Stomach (tissue), 9 donors: ENCODE data around the gene MARCHF11. TPM values are rescaled to one million over a fixed set of nuclear protein-coding genes. Genes with fewer than 3 reads are reported as not detected.

Source experiments
- DNase-seq, 2 donors: peaks; one replicate each; pipeline versions ENCODE4 v3.0.0 to v3.0.0-alpha.2; 2013 to 2019
- H3K27ac ChIP-seq, 5 donors: fragments of 200-600 bp in 4 of 5; sonication (generic) in 4 of 5; one replicate each; pipeline ENCODE4 v1.5.1; 2013 to 2019; ENCODE audit warnings: mild to moderate bottlenecking in 1 of 5, moderate library complexity in 1 of 5
- H3K27me3 ChIP-seq, 3 donors: fragments of 200-600 bp; sonication (generic); one replicate each; pipeline ENCODE4 v1.5.1; 2017 to 2019; ENCODE audit warnings: mixed run types in 1 of 3
- H3K36me3 ChIP-seq, 4 donors: fragments of 200-600 bp; sonication (generic); 1 replicate in 3 of 4; 2 replicates in 1 of 4; pipeline ENCODE4 v1.5.1; 2016 to 2019
- H3K4me1 ChIP-seq, 4 donors: fragments of 200-600 bp; sonication (generic); one replicate each; pipeline ENCODE4 v1.5.1; 2016 to 2019
- H3K4me3 ChIP-seq, 4 donors: fragments of 200-600 bp; sonication (generic) in 3 of 4; one replicate each; pipeline ENCODE4 v1.5.1; 2016 to 2019; ENCODE audit warnings: mild to moderate bottlenecking in 1 of 4
- H3K9me3 ChIP-seq, 4 donors: fragments of 200-600 bp; sonication (generic); one replicate each; pipeline ENCODE4 v1.5.1; 2016 to 2019
- EP300 ChIP-seq: sonication (generic); formaldehyde crosslinking; IDR thresholded peaks from one replicate; pipeline ENCODE4 v1.6.1; 2017; ENCODE audit warnings: antibody characterized with exemption
- POLR2A ChIP-seq, 4 donors: fragments of 450-650 bp; IDR thresholded peaks; one replicate each; pipeline ENCODE4 v1.6.1; 2016; ENCODE audit warnings: antibody characterized with exemption in 4 of 4, control low read depth in 2 of 4, mild to moderate bottlenecking in 1 of 4, moderate library complexity in 1 of 4
- POLR2AphosphoS5 ChIP-seq, 3 donors: sonication (generic); formaldehyde crosslinking; IDR thresholded peaks; one replicate each; pipeline ENCODE4 v1.6.1; 2016; ENCODE audit warnings: antibody characterized with exemption in 3 of 3
- WGBS, 5 donors: extraction: QIAGEN DNeasy Blood & Tissue Kit in 3 of 5; methylation state at CpG; one replicate each; pipeline versions ENCODE4 v1.1.5 to v1.1.7; 2013 to 2018; 5-methylcytosine and 5-hydroxymethylcytosine counted together
- intact Hi-C: fragments of 100-400 bp; cut with DNase I; formaldehyde crosslinking; loops from one replicate; pipeline ENCODE4 v1.15.1; 2023; ENCODE audit warnings: low total_unique reads
- polyA plus RNA-seq, 3 donors: library from polyadenylated mRNA; stranded (reverse); fragments of 200-250 nt; gene quantifications; one replicate each; pipeline ENCODE4 v1.2.3, GENCODE V29; 2013
- total RNA-seq, 5 donors: library from RNA; depleted of rRNA; stranded (reverse); fragments of >200 nt; gene quantifications; one replicate each; pipeline versions ENCODE4 v1.1.0 to v1.2.3, GENCODE V29; 2014 to 2016
- TF ChIP-seq, protein P1 (sequence below), 7 experiments: fragments of 450-650 bp in 4 of 7; fragments of 200-600 bp in 3 of 7; sonication (generic) in 3 of 7; IDR thresholded peaks; one replicate each; pipeline ENCODE4 v1.5.1; 2016 to 2019; ENCODE audit warnings: antibody characterized with exemption in 7 of 7, control low read depth in 2 of 7, mild to moderate bottlenecking in 1 of 7
- donor health status: healthy with polysubstance abuse.
- donor health status: Bipolar disorder and iron deficiency.
- donor health status: healthy.

The MARCHF11 gene
- total and polyA plus RNA-seq, 8 donors: not detected

GRCh38 chr5:16067415-16067814, 112.2 kb downstream of the MARCHF11 start:
- no peak for DNase-seq

DNA sequence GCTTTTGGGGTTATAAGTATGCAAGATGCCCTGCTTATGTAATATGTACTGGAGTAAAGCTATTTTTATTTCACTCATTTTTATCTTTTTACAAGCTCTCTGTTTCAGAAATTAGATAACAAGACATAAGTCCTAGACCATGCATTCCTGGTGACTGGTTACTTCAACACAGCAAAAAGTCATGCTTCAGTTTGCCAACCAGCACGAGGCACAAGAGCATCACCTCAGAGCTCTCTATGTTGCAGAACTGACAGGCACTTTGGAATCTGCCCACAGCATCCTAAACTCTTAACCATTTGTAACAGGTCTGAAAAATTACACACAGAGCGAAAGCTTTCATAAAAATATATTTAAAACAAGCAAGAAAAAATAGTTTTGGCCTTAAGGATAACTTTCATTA, 112.8 kb downstream of the MARCHF11 start:
- H3K36me3 ChIP-seq: no peaks in the 10 kb centered on the region
- no peaks in the 10 kb centered on the region for H3K9me3 ChIP-seq
- TF ChIP-seq, protein P1, sequence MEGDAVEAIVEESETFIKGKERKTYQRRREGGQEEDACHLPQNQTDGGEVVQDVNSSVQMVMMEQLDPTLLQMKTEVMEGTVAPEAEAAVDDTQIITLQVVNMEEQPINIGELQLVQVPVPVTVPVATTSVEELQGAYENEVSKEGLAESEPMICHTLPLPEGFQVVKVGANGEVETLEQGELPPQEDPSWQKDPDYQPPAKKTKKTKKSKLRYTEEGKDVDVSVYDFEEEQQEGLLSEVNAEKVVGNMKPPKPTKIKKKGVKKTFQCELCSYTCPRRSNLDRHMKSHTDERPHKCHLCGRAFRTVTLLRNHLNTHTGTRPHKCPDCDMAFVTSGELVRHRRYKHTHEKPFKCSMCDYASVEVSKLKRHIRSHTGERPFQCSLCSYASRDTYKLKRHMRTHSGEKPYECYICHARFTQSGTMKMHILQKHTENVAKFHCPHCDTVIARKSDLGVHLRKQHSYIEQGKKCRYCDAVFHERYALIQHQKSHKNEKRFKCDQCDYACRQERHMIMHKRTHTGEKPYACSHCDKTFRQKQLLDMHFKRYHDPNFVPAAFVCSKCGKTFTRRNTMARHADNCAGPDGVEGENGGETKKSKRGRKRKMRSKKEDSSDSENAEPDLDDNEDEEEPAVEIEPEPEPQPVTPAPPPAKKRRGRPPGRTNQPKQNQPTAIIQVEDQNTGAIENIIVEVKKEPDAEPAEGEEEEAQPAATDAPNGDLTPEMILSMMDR (IDR thresholded peaks at IDR 0.05): no peak
- TF ChIP-seq POLR2A (IDR thresholded peaks at IDR 0.05): no peak
- no peak for TF ChIP-seq POLR2AphosphoS5 (IDR thresholded peaks at IDR 0.05)
- no peak for TF ChIP-seq EP300
- no peak for DNase-seq
- H3K4me1 ChIP-seq: no peaks in the 10 kb centered on the region
- no peak overlapping the region for H3K27ac ChIP-seq
- intact Hi-C loops: no loop called here
- H3K4me3 ChIP-seq: no peak overlapping the region
- no peaks in the 10 kb centered on the region for H3K27me3 ChIP-seq
- 44 to 69% (median 62%) methylated on average over 2 of the region's 2 CpGs for WGBS, 5 donors

More at GRCh38 chr5:16067415-16067814, 112.2 kb downstream of the MARCHF11 start:
- Histone ChIP-seq H3K27me3 (no peaks in the 10 kb centered on the region), H3K4me1 (no peaks in the 10 kb centered on the region), H3K27ac (no peak overlapping the region), H3K9me3 (no peaks in the 10 kb centered on the region), H3K4me3 (no peak overlapping the region), H3K36me3 (no peaks in the 10 kb centered on the region)
- WGBS, 5 donors: 81 to 94% (median 84%) methylated on average over 7 of the region's 7 CpGs
- no peak for TF ChIP-seq POLR2A (IDR thresholded peaks at IDR 0.05)
- TF ChIP-seq, protein P1 (IDR thresholded peaks at IDR 0.05): no peak
- TF ChIP-seq EP300: no peak
- no peak for TF ChIP-seq POLR2AphosphoS5 (IDR thresholded peaks at IDR 0.05)
- intact Hi-C loops: no loop called here

DNA sequence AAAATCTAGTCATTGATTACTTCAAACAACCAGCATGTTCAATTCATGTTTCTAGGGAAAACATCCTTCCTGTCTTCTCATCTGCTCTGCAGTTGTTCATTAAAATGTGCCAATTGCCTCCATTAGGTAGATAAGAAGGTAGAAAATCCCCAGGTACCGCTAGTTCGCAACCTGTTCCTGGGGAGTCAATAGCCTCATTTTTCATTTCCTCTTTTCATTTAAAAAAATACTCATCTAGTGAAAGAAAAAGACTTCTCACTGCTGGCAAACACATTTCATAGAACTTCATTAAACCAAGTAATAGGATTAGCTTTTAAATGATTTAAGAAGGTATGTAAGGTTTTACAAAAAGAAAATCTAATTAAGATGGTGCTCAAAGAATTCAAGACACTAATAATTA, 113.3 kb downstream of the MARCHF11 start:
- intact Hi-C loops: no loop called here

GRCh38 chr5:16065831-16066230, 113.8 kb downstream of the MARCHF11 start:
- WGBS, 5 donors: 54 to 74% (median 70%) methylated on average over 4 of the region's 4 CpGs
- intact Hi-C loops: no loop called here

More for the DNA sequence above, 113.3 kb downstream of the MARCHF11 start:
- Histone ChIP-seq H3K36me3 (no peaks in the 10 kb centered on the region), H3K27ac (no peak overlapping the region), H3K4me1 (no peaks in the 10 kb centered on the region), H3K9me3 (no peaks in the 10 kb centered on the region), H3K27me3 (no peaks in the 10 kb centered on the region), H3K4me3 (no peak overlapping the region)
- 76 to 93% (median 88%) methylated on average over 2 of the region's 2 CpGs for WGBS, 5 donors
- DNase-seq: no peak
- TF ChIP-seq, protein P1 (IDR thresholded peaks at IDR 0.05): no peak
- TF ChIP-seq POLR2A (IDR thresholded peaks at IDR 0.05) (no peak), EP300 (no peak), POLR2AphosphoS5 (IDR thresholded peaks at IDR 0.05) (no peak)

More at GRCh38 chr5:16065831-16066230, 113.8 kb downstream of the MARCHF11 start:
- DNase-seq: no peak
- H3K9me3 ChIP-seq: no peaks in the 10 kb centered on the region
- no peaks in the 10 kb centered on the region for H3K27me3 ChIP-seq
- no peaks in the 10 kb centered on the region for H3K4me1 ChIP-seq
- H3K27ac ChIP-seq: no peak overlapping the region
- H3K4me3 ChIP-seq: no peak overlapping the region
- no peaks in the 10 kb centered on the region for H3K36me3 ChIP-seq
- no peak for TF ChIP-seq POLR2AphosphoS5 (IDR thresholded peaks at IDR 0.05)
- TF ChIP-seq POLR2A (IDR thresholded peaks at IDR 0.05): no peak
- TF ChIP-seq EP300: no peak
- TF ChIP-seq, protein P1 (IDR thresholded peaks at IDR 0.05): no peak
